GM23338 (cell line): ENCODE measurements around the gene SGSH. TPM values are rescaled to one million over a fixed set of nuclear protein-coding genes. Genes with fewer than 3 reads are reported as not detected.

Source experiments
- ATAC-seq: fragments of 200-7000 bp; cut with Tn5 transposase; 3 replicates; pipeline ENCODE4 v1.9.1; 2020
- DNase-seq: peaks from one replicate; pipeline ENCODE4 v3.0.0-alpha.2; 2015; ENCODE audit warnings: low spot score
- H2AFZ ChIP-seq: fragments of 200-600 bp; sonication (generic); 2 replicates; pipeline ENCODE4 v1.8.0; 2016; ENCODE audit warnings: antibody characterized with exemption, mild to moderate bottlenecking, moderate library complexity
- H3F3A ChIP-seq: fragments of 200-600 bp; sonication (generic); replicated peaks from 2 replicates; pipeline ENCODE4 v1.8.0; 2017; ENCODE audit warnings: antibody characterized with exemption, mixed run types, low read depth
- H3K27ac ChIP-seq: fragments of 200-600 bp; sonication (generic); 2 replicates; pipeline ENCODE4 v1.6.1; 2016; ENCODE audit warnings: low read depth
- H3K27me3 ChIP-seq: fragments of 200-600 bp; sonication (generic); 2 replicates; pipeline ENCODE4 v1.8.0; 2016; ENCODE audit warnings: mild to moderate bottlenecking, mixed run types, moderate library complexity; ENCODE audit not compliant: insufficient read depth
- H3K36me3 ChIP-seq: fragments of 200-600 bp; sonication (generic); 2 replicates; pipeline ENCODE4 v1.8.0; 2016; ENCODE audit warnings: mild to moderate bottlenecking; ENCODE audit not compliant: insufficient read depth
- H3K4me1 ChIP-seq: fragments of 200-600 bp; sonication (generic); 2 replicates; pipeline ENCODE4 v1.8.0; 2016; ENCODE audit warnings: mild to moderate bottlenecking, moderate library complexity; ENCODE audit not compliant: insufficient read depth
- H3K4me2 ChIP-seq: fragments of 200-600 bp; sonication (generic); 2 replicates; pipeline ENCODE4 v1.7.1; 2017; ENCODE audit warnings: mixed run types
- H3K4me3 ChIP-seq: fragments of 200-600 bp; sonication (generic); 2 replicates; pipeline ENCODE4 v1.6.1; 2016; ENCODE audit warnings: mixed run types
- H3K79me2 ChIP-seq: fragments of 200-600 bp; sonication (generic); replicated peaks from 2 replicates; pipeline ENCODE4 v1.8.0; 2017; ENCODE audit warnings: mild to moderate bottlenecking; ENCODE audit not compliant: insufficient read depth
- H3K9me2 ChIP-seq: fragments of 200-600 bp; sonication (generic); 2 replicates; pipeline ENCODE4 v1.8.0; 2017; ENCODE audit not compliant: insufficient read depth
- H4K20me1 ChIP-seq: fragments of 200-600 bp; sonication (generic); replicated peaks from 2 replicates; pipeline ENCODE4 v1.8.0; 2017; ENCODE audit warnings: mild to moderate bottlenecking; ENCODE audit not compliant: insufficient read depth
- H3K27ac Mint-ChIP-seq: 2 replicates; pipeline ENCODE4 v1.8.0; 2020; ENCODE audit warnings: inconsistent platforms, mild to moderate bottlenecking, moderate library complexity, mixed read lengths
- H3K27me3 Mint-ChIP-seq: 3 replicates; pipeline ENCODE4 v1.8.0; 2022; ENCODE audit warnings: low read depth, mild to moderate bottlenecking, moderate library complexity, mixed read lengths, inconsistent platforms; ENCODE audit not compliant: insufficient read depth, poor library complexity
- H3K36me3 Mint-ChIP-seq: 3 replicates; pipeline ENCODE4 v1.8.0; 2021; ENCODE audit warnings: low read depth, mild to moderate bottlenecking, inconsistent platforms, moderate library complexity, mixed read lengths
- H3K4me1 Mint-ChIP-seq: 3 replicates; pipeline ENCODE4 v1.8.0; 2020; ENCODE audit warnings: mild to moderate bottlenecking, inconsistent platforms, mixed read lengths
- H3K4me3 Mint-ChIP-seq: 3 replicates; pipeline ENCODE4 v1.8.0; 2021; ENCODE audit warnings: moderate library complexity, mild to moderate bottlenecking, inconsistent platforms, mixed read lengths
- H3K9me3 Mint-ChIP-seq: 3 replicates; pipeline ENCODE4 v1.8.0; 2020; ENCODE audit warnings: moderate library complexity, mild to moderate bottlenecking, inconsistent platforms, mixed read lengths
- CTCF ChIP-seq, 2 experiments: fragments of 200-600 bp in 1 of 2; sonication (generic) in 1 of 2; conservative IDR thresholded peaks; 2 replicates each; pipeline versions ENCODE4 v1.5.1 to v1.6.1; 2016 to 2017; ENCODE audit warnings: antibody characterized with exemption in 2 of 2, low read depth in 2 of 2, mild to moderate bottlenecking in 2 of 2, moderate library complexity in 1 of 2
- EZH2 ChIP-seq: fragments of 200-600 bp; sonication (generic); IDR thresholded peaks from one replicate; pipeline ENCODE4 v1.8.0; 2017; ENCODE audit warnings: antibody characterized with exemption, mild to moderate bottlenecking, low read depth; ENCODE audit not compliant: unreplicated experiment
- JUNB ChIP-seq: IDR thresholded peaks from one replicate; pipeline ENCODE4 v1.6.1; 2016; ENCODE audit warnings: antibody characterized with exemption; ENCODE audit not compliant: unreplicated experiment
- POLR2AphosphoS5 ChIP-seq: IDR thresholded peaks from 2 replicates; pipeline ENCODE4 v1.6.1; 2016; ENCODE audit warnings: antibody characterized with exemption, low read depth
- REST ChIP-seq: IDR thresholded peaks from one replicate; pipeline ENCODE4 v1.6.1; 2018; ENCODE audit warnings: antibody characterized with exemption; ENCODE audit not compliant: unreplicated experiment
- STAT1 ChIP-seq: IDR thresholded peaks from one replicate; pipeline ENCODE4 v1.6.1; 2016; ENCODE audit warnings: antibody characterized with exemption; ENCODE audit not compliant: unreplicated experiment
- polyA plus RNA-seq: library from polyadenylated mRNA; unstranded; fragments of >200 nt; fragmentation: Nextera tagmentation; extraction: Ambion mirVana; gene quantifications from 2 replicates; pipeline ENCODE4 v1.2.1, GENCODE V29; 2016
- total RNA-seq: library from RNA; depleted of rRNA; stranded (reverse); fragments of >200 nt; shearing (Covaris generic); gene quantifications from 2 replicates; pipeline ENCODE4 v1.2.3, GENCODE V29; 2014
- TF ChIP-seq, protein P1 (sequence below): fragments of 250-450 bp; sonication (Bioruptor Pico); IDR thresholded peaks from 2 replicates; pipeline ENCODE4 v1.5.0; 2020; ENCODE audit warnings: mild to moderate bottlenecking, moderate library complexity

Gene SGSH
- total and polyA plus RNA-seq, 2 experiments from 2014 or later, result 9.6 to 17.5 TPM

DNA sequence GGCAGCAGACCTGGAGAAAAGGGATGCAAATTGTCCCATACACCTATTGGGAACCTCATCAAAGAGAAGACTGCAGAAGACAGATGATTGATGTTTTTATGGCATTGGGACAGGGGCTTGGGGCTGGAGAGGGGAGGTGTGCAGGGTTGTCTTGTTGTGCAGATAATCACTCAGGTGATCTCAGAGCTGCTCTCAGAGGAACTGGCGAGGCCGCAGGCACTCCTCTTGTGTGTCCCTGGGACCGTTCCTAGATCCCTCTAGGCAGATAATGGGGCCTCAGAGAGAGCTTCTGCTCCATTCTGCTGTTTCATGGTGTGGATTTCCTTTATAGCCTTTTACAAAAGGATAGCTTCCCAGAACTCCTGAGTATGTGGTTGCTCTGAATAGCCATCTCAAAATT is 42.2 kb upstream of the SGSH start:
- TF ChIP-seq, protein P1, sequence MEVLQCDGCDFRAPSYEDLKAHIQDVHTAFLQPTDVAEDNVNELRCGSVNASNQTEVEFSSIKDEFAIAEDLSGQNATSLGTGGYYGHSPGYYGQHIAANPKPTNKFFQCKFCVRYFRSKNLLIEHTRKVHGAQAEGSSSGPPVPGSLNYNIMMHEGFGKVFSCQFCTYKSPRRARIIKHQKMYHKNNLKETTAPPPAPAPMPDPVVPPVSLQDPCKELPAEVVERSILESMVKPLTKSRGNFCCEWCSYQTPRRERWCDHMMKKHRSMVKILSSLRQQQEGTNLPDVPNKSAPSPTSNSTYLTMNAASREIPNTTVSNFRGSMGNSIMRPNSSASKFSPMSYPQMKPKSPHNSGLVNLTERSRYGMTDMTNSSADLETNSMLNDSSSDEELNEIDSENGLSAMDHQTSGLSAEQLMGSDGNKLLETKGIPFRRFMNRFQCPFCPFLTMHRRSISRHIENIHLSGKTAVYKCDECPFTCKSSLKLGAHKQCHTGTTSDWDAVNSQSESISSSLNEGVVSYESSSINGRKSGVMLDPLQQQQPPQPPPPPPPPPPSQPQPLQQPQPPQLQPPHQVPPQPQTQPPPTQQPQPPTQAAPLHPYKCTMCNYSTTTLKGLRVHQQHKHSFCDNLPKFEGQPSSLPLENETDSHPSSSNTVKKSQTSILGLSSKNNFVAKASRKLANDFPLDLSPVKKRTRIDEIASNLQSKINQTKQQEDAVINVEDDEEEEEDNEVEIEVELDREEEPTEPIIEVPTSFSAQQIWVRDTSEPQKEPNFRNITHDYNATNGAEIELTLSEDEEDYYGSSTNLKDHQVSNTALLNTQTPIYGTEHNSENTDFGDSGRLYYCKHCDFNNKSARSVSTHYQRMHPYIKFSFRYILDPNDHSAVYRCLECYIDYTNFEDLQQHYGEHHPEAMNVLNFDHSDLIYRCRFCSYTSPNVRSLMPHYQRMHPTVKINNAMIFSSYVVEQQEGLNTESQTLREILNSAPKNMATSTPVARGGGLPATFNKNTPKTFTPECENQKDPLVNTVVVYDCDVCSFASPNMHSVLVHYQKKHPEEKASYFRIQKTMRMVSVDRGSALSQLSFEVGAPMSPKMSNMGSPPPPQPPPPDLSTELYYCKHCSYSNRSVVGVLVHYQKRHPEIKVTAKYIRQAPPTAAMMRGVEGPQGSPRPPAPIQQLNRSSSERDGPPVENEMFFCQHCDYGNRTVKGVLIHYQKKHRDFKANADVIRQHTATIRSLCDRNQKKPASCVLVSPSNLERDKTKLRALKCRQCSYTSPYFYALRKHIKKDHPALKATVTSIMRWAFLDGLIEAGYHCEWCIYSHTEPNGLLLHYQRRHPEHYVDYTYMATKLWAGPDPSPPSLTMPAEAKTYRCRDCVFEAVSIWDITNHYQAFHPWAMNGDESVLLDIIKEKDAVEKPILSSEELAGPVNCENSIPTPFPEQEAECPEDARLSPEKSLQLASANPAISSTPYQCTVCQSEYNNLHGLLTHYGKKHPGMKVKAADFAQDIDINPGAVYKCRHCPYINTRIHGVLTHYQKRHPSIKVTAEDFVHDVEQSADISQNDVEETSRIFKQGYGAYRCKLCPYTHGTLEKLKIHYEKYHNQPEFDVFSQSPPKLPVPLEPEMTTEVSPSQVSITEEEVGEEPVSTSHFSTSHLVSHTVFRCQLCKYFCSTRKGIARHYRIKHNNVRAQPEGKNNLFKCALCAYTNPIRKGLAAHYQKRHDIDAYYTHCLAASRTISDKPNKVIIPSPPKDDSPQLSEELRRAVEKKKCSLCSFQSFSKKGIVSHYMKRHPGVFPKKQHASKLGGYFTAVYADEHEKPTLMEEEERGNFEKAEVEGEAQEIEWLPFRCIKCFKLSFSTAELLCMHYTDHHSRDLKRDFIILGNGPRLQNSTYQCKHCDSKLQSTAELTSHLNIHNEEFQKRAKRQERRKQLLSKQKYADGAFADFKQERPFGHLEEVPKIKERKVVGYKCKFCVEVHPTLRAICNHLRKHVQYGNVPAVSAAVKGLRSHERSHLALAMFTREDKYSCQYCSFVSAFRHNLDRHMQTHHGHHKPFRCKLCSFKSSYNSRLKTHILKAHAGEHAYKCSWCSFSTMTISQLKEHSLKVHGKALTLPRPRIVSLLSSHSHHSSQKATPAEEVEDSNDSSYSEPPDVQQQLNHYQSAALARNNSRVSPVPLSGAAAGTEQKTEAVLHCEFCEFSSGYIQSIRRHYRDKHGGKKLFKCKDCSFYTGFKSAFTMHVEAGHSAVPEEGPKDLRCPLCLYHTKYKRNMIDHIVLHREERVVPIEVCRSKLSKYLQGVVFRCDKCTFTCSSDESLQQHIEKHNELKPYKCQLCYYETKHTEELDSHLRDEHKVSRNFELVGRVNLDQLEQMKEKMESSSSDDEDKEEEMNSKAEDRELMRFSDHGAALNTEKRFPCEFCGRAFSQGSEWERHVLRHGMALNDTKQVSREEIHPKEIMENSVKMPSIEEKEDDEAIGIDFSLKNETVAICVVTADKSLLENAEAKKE, result no peak
- TF ChIP-seq EZH2, result no peak
- TF ChIP-seq STAT1, result no peak
- TF ChIP-seq JUNB, result no peak
- TF ChIP-seq POLR2AphosphoS5, result no peak
- no peak for TF ChIP-seq CTCF (conservative IDR thresholded peaks at IDR 0.05; ENCODE audit: low read depth in 2 of 2)
- TF ChIP-seq REST, result no peak
- DNase-seq (no peak), ATAC-seq (no peak)
- H3K27ac ChIP-seq, result peak overlapping the region; percentile 99
- H3K36me3 ChIP-seq, result no peaks in the 10 kb centered on the region
- peak overlapping the region; percentile 92 for H3K4me3 ChIP-seq
- Mint-ChIP-seq H3K36me3 (peaks cover 25% of the 10 kb centered on the region), H3K4me3 (peak overlapping the region; percentile 79), H3K27ac (peak overlapping the region; percentile 98), H3K4me1 (peaks cover 49% of the 10 kb centered on the region), H3K27me3 (peaks cover 30% of the 10 kb centered on the region), H3K9me3 (no peaks in the 10 kb centered on the region; the same call in 2 of the 3 replicates)
- H2AFZ ChIP-seq, result no peak overlapping the region
- H3K27me3 ChIP-seq, result no peaks in the 10 kb centered on the region
- no peaks in the 10 kb centered on the region for H4K20me1 ChIP-seq
- H3K4me2 ChIP-seq, result peak overlapping the region; percentile 95
- peaks cover 30% of the 10 kb centered on the region for H3F3A ChIP-seq
- H3K4me1 ChIP-seq, result peaks cover 35% of the 10 kb centered on the region
- 0 out of 2 replicates have a peak, but pooled peaks cover 3% of the 10 kb centered on the region for H3K79me2 ChIP-seq
- no peaks in the 10 kb centered on the region for H3K9me2 ChIP-seq
